HCT116 (cell line): Measurements from ENCODE around the gene GUCY2D. TPM values are rescaled to one million over a fixed set of nuclear protein-coding genes. Genes with fewer than 3 reads are reported as not detected.

Experiments
- ATAC-seq: fragments of 200-7000 bp; cut with Tn5 transposase; 2 replicates; pipeline ENCODE4 v1.9.1; 2020; ENCODE audit warnings: mild to moderate bottlenecking, moderate library complexity
- BruUV-seq: library from RNA; stranded (reverse); fragments of 400-500 nt; replicated peaks from 2 replicates; lab custom pipeline; 2021; lab: Mats Ljungman, UMichigan
- CTCF ChIA-PET: fragments of 300-600 bp; sonication (Branson Sonifier 250); formaldehyde crosslinking; loops from one replicate; lab custom pipeline; 2021; ENCODE audit warnings: antibody characterized with exemption; lab: Charles Lee
- POLR2A ChIA-PET: fragments of 300-600, 350-600 bp; sonication (Branson Sonifier 250); formaldehyde crosslinking; loops from one replicate; lab custom pipeline; 2021; ENCODE audit warnings: antibody characterized with exemption; lab: Charles Lee
- RAD21 ChIA-PET, 2 experiments: fragments of 300-600 bp; sonication (Branson Sonifier 250); formaldehyde crosslinking; loops; one replicate each; lab custom pipeline; 2023; ENCODE audit warnings: low total read pairs in 2 of 2; ENCODE audit not compliant: uncharacterized antibody in 2 of 2, unreplicated experiment in 2 of 2, low non-redundant PET in 1 of 2; lab: Charles Lee
- DNase-seq: peaks from one replicate; pipeline ENCODE4 v3.0.0-alpha.2; 2010; ENCODE audit warnings: low read depth, low spot score
- H2AFZ ChIP-seq: fragments of 200-600 bp; shearing (Covaris generic), sonication (generic); 2 replicates; pipeline ENCODE4 v1.6.1; 2017; ENCODE audit warnings: low read depth, mixed run types, mixed read lengths, antibody characterized with exemption, low read length; ENCODE audit not compliant: poor library complexity, severe bottlenecking
- H3K27ac ChIP-seq: 2 replicates; pipeline ENCODE4 v1.5.1; 2012; ENCODE audit warnings: low read depth, low read length
- H3K27me3 ChIP-seq: fragments of 200-600 bp; sonication (generic); 2 replicates; pipeline ENCODE4 v1.6.1; 2016; ENCODE audit warnings: mixed run types, low read length, mixed read lengths; ENCODE audit not compliant: insufficient read depth
- H3K36me3 ChIP-seq, 2 experiments: fragments of 200-500 bp in 1 of 2; fragments of 200-600 bp in 1 of 2; sonication (Bioruptor generic) in 1 of 2; sonication (generic) in 1 of 2; 2 replicates each; pipeline versions ENCODE4 v1.5.1 to v1.6.1; 2014 to 2016; ENCODE audit warnings: low read length in 2 of 2, inconsistent platforms in 1 of 2, mixed read lengths in 1 of 2, mixed run types in 1 of 2; ENCODE audit not compliant: insufficient read depth in 2 of 2, control insufficient read depth in 1 of 2
- H3K4me1 ChIP-seq, 2 experiments: fragments of 200-600 bp in 1 of 2; sonication (generic) in 1 of 2; 2 replicates each; pipeline versions ENCODE4 v1.5.1 to v1.6.1; 2012 to 2017; ENCODE audit warnings: low read length in 2 of 2, inconsistent platforms in 1 of 2, mild to moderate bottlenecking in 1 of 2, mixed read lengths in 1 of 2, mixed run types in 1 of 2, moderate library complexity in 1 of 2; ENCODE audit not compliant: insufficient read depth in 2 of 2, control insufficient read depth in 1 of 2
- H3K4me2 ChIP-seq: fragments of 200-600 bp; sonication (generic); 2 replicates; pipeline ENCODE4 v1.6.1; 2017; ENCODE audit warnings: mixed run types, low read length, mixed read lengths
- H3K4me3 ChIP-seq, 2 experiments: fragments of 200-600 bp in 1 of 2; sonication (generic) in 1 of 2; replicated peaks in 1 of 2; 2 replicates each; pipeline ENCODE4 v1.5.1; 2011 to 2016; ENCODE audit warnings: low read length in 2 of 2, control low read depth in 1 of 2, low read depth in 1 of 2, mild to moderate bottlenecking in 1 of 2, mixed read lengths in 1 of 2, mixed run types in 1 of 2
- H3K79me2 ChIP-seq: fragments of 200-600 bp; sonication (generic); 2 replicates; pipeline ENCODE4 v1.6.1; 2017; ENCODE audit warnings: mild to moderate bottlenecking, mixed run types, low read length, moderate library complexity, mixed read lengths; ENCODE audit not compliant: insufficient read depth
- H3K9ac ChIP-seq: fragments of 200-600 bp; sonication (generic); 2 replicates; pipeline ENCODE4 v1.6.1; 2016; ENCODE audit warnings: low read length, mixed read lengths
- H3K9me2 ChIP-seq: fragments of 200-600 bp; sonication (generic), shearing (Covaris generic); 2 replicates; pipeline ENCODE4 v1.6.1; 2017; ENCODE audit warnings: mixed run types, mild to moderate bottlenecking, moderate library complexity; ENCODE audit not compliant: insufficient read depth
- H3K9me3 ChIP-seq, 2 experiments: fragments of 200-500 bp in 1 of 2; fragments of 200-600 bp in 1 of 2; sonication (Bioruptor generic) in 1 of 2; sonication (generic) in 1 of 2; 2 replicates each; pipeline ENCODE4 v1.6.1; 2014 to 2017; ENCODE audit warnings: low read length in 2 of 2, mixed read lengths in 2 of 2, inconsistent platforms in 1 of 2, low read depth in 1 of 2, mild to moderate bottlenecking in 1 of 2, mixed run types in 1 of 2, moderate library complexity in 1 of 2; ENCODE audit not compliant: control insufficient read depth in 1 of 2, insufficient read depth in 1 of 2
- H4K20me1 ChIP-seq: fragments of 200-600 bp; sonication (generic), shearing (Covaris generic); 2 replicates; pipeline ENCODE4 v1.6.1; 2017; ENCODE audit warnings: mixed run types, mild to moderate bottlenecking, moderate library complexity; ENCODE audit not compliant: insufficient read depth
- CBX3 ChIP-seq: IDR thresholded peaks from 2 replicates; pipeline ENCODE4 v1.6.1; 2012; ENCODE audit warnings: low read depth
- CEBPB ChIP-seq: IDR thresholded peaks from 2 replicates; pipeline ENCODE4 v1.6.1; 2012; ENCODE audit warnings: low read depth
- EGR1 ChIP-seq: IDR thresholded peaks from 2 replicates; pipeline ENCODE4 v1.6.1; 2012; ENCODE audit warnings: low read depth
- ELF1 ChIP-seq: IDR thresholded peaks from 2 replicates; pipeline ENCODE4 v1.6.1; 2012; ENCODE audit warnings: low read depth, borderline replicate concordance
- EZH2 ChIP-seq: fragments of 200-600 bp; sonication (generic); IDR thresholded peaks from 2 replicates; pipeline ENCODE4 v1.6.1; 2017; ENCODE audit warnings: antibody characterized with exemption, mixed run types
- FOSL1 ChIP-seq: IDR thresholded peaks from 2 replicates; pipeline ENCODE4 v1.6.1; 2012; ENCODE audit warnings: low read depth
- JUND ChIP-seq: IDR thresholded peaks from 2 replicates; pipeline ENCODE4 v1.6.1; 2012
- POLR2A ChIP-seq: IDR thresholded peaks from 2 replicates; pipeline ENCODE4 v1.7.0; 2011; ENCODE audit warnings: borderline replicate concordance; ENCODE audit not compliant: insufficient read depth, insufficient read length; ENCODE audit errors: extremely low read depth
- POLR2AphosphoS5 ChIP-seq: IDR thresholded peaks from 2 replicates; pipeline ENCODE4 v1.6.1; 2011; ENCODE audit warnings: mild to moderate bottlenecking, low read depth, low read length, moderate library complexity
- RAD21 ChIP-seq: IDR thresholded peaks from 2 replicates; pipeline ENCODE4 v1.6.1; 2012; ENCODE audit warnings: low read depth, mild to moderate bottlenecking
- SIN3A ChIP-seq: IDR thresholded peaks from 2 replicates; pipeline ENCODE4 v1.6.1; 2012; ENCODE audit warnings: low read depth
- SP1 ChIP-seq: IDR thresholded peaks from 2 replicates; pipeline ENCODE4 v1.6.1; 2012; ENCODE audit warnings: low read depth
- SRF ChIP-seq: IDR thresholded peaks from 2 replicates; pipeline ENCODE4 v1.6.1; 2012; ENCODE audit warnings: low read depth
- TCF7L2 ChIP-seq: IDR thresholded peaks from 2 replicates; pipeline ENCODE4 v1.7.0; 2011; ENCODE audit warnings: borderline replicate concordance, inconsistent platforms; ENCODE audit not compliant: insufficient read depth, insufficient read length; ENCODE audit errors: extremely low read depth
- YY1 ChIP-seq: IDR thresholded peaks from 2 replicates; pipeline ENCODE4 v1.6.1; 2011; ENCODE audit warnings: low read length, low read depth, moderate library complexity, mild to moderate bottlenecking; ENCODE audit not compliant: insufficient replicate concordance; ENCODE audit errors: extremely low read depth
- ZNF274 ChIP-seq: fragments of 200-500 bp; sonication (Bioruptor generic); IDR thresholded peaks from 2 replicates; pipeline ENCODE4 v1.6.1; 2014; ENCODE audit warnings: mild to moderate bottlenecking, low read depth, low read length, inconsistent platforms
- intact Hi-C: fragments of 100-400 bp; cut with micrococcal nuclease; formaldehyde crosslinking; loops from 2 replicates; pipeline ENCODE4 v1.10.0; 2022
- total RNA-seq: library from RNA; stranded (reverse); gene quantifications from one replicate; pipeline ENCODE4 v1.2.1, GENCODE V29; 2021; ENCODE audit not compliant: unreplicated experiment
- TF ChIP-seq, protein P1 (sequence below): IDR thresholded peaks from 2 replicates; pipeline ENCODE4 v1.6.1; 2011; ENCODE audit warnings: mild to moderate bottlenecking, low read length, moderate library complexity; ENCODE audit not compliant: insufficient replicate concordance; ENCODE audit errors: extremely low read depth
- TF ChIP-seq, protein P2 (sequence below), 3 experiments: fragments of 200-600 bp in 1 of 3; sonication (generic) in 1 of 3; IDR thresholded peaks in 2 of 3; conservative IDR thresholded peaks in 1 of 3; 2 replicates each; pipeline ENCODE4 v1.5.1; 2012 to 2017; ENCODE audit warnings: low read depth in 2 of 3, low read length in 2 of 3, antibody characterized with exemption in 1 of 3, borderline replicate concordance in 1 of 3, control low read depth in 1 of 3, mild to moderate bottlenecking in 1 of 3, mixed read lengths in 1 of 3, mixed run types in 1 of 3, moderate library complexity in 1 of 3; ENCODE audit not compliant: insufficient read depth in 1 of 3
- TF ChIP-seq, protein P3 (sequence below): IDR thresholded peaks from 2 replicates; pipeline ENCODE4 v1.6.1; 2012
- TF ChIP-seq, protein P4 (sequence below): IDR thresholded peaks from 2 replicates; pipeline ENCODE4 v1.6.1; 2012; ENCODE audit warnings: low read depth

The GUCY2D gene
- total RNA-seq, 1 experiment from 2014 or later, result 1.4 TPM

DNA sequence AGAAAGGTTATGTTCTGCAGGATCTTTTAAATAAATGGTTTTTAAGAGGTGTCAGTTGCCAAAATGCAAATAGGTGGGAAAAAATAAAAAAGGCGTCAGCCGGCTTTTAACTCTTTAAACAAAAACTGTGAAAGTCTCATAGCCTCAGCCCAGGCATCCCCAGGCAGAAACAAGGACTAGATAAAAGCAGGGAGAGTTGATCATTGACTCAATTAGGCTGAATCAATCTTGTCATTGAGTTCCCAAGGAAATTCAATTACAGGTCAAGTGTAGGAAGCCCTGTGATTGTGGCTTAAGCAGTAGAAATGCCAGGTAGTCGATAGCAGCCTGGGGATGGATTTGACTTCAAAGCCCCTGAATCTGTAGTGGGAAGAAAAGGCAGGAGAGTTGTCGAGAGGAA is 30.8 kb upstream of the GUCY2D start:
- H3K4me2 ChIP-seq, result no peak overlapping the region
- no peaks in the 10 kb centered on the region for H3K36me3 ChIP-seq
- peaks cover 14 to 16% of the 10 kb centered on the region in 2 experiments; a peak in 3 of 4 replicates for H3K9me3 ChIP-seq
- intact Hi-C loops, result no loop called here
- RAD21 ChIA-PET, result no interaction called here
- no TSS peak for BruUV-seq
- H3K79me2 ChIP-seq, result no peaks in the 10 kb centered on the region
- H3K27me3 ChIP-seq, result no peaks in the 10 kb centered on the region
- no peak overlapping the region for H3K9ac ChIP-seq
- H3K4me3 ChIP-seq, result no peak overlapping the region
- ATAC-seq (no peak), DNase-seq (no peak)
- H4K20me1 ChIP-seq, result no peaks in the 10 kb centered on the region
- H3K9me2 ChIP-seq, result no peaks in the 10 kb centered on the region
- CTCF ChIA-PET, result interaction anchor here (1.1 to 3.2 kb wide), 9 partner anchors 8 to 70 kb away, joined by 3 to 14 read pairs (median 5); partner anchors contain the start of genes CNTROB and TRAPPC1
- POLR2A ChIA-PET, result no interaction called here
- no peak overlapping the region for H3K27ac ChIP-seq
- H2AFZ ChIP-seq, result no peak overlapping the region
- TF ChIP-seq CEBPB (no peak), RAD21 (no peak), FOSL1 (no peak), TCF7L2 (no peak), EGR1 (no peak), ELF1 (no peak), SIN3A (no peak), POLR2A (no peak), CBX3 (no peak), YY1 (no peak), SP1 (no peak), JUND (no peak), SRF (no peak), ZNF274 (no peak), POLR2AphosphoS5 (no peak), EZH2 (no peak)
- TF ChIP-seq, protein P1, sequence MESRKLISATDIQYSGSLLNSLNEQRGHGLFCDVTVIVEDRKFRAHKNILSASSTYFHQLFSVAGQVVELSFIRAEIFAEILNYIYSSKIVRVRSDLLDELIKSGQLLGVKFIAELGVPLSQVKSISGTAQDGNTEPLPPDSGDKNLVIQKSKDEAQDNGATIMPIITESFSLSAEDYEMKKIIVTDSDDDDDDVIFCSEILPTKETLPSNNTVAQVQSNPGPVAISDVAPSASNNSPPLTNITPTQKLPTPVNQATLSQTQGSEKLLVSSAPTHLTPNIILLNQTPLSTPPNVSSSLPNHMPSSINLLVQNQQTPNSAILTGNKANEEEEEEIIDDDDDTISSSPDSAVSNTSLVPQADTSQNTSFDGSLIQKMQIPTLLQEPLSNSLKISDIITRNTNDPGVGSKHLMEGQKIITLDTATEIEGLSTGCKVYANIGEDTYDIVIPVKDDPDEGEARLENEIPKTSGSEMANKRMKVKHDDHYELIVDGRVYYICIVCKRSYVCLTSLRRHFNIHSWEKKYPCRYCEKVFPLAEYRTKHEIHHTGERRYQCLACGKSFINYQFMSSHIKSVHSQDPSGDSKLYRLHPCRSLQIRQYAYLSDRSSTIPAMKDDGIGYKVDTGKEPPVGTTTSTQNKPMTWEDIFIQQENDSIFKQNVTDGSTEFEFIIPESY, result no peak
- TF ChIP-seq, protein P2, sequence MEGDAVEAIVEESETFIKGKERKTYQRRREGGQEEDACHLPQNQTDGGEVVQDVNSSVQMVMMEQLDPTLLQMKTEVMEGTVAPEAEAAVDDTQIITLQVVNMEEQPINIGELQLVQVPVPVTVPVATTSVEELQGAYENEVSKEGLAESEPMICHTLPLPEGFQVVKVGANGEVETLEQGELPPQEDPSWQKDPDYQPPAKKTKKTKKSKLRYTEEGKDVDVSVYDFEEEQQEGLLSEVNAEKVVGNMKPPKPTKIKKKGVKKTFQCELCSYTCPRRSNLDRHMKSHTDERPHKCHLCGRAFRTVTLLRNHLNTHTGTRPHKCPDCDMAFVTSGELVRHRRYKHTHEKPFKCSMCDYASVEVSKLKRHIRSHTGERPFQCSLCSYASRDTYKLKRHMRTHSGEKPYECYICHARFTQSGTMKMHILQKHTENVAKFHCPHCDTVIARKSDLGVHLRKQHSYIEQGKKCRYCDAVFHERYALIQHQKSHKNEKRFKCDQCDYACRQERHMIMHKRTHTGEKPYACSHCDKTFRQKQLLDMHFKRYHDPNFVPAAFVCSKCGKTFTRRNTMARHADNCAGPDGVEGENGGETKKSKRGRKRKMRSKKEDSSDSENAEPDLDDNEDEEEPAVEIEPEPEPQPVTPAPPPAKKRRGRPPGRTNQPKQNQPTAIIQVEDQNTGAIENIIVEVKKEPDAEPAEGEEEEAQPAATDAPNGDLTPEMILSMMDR (IDR thresholded peaks at IDR 0.05 in 2 of 3, conservative IDR thresholded peaks at IDR 0.05 in 1 of 3; ENCODE audit: borderline replicate concordance in 1 of 3, insufficient read depth in 1 of 3, low read depth in 2 of 3, low read length in 2 of 3), result no peak
- TF ChIP-seq, protein P3, sequence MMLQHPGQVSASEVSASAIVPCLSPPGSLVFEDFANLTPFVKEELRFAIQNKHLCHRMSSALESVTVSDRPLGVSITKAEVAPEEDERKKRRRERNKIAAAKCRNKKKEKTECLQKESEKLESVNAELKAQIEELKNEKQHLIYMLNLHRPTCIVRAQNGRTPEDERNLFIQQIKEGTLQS, result no peak
- TF ChIP-seq, protein P4, sequence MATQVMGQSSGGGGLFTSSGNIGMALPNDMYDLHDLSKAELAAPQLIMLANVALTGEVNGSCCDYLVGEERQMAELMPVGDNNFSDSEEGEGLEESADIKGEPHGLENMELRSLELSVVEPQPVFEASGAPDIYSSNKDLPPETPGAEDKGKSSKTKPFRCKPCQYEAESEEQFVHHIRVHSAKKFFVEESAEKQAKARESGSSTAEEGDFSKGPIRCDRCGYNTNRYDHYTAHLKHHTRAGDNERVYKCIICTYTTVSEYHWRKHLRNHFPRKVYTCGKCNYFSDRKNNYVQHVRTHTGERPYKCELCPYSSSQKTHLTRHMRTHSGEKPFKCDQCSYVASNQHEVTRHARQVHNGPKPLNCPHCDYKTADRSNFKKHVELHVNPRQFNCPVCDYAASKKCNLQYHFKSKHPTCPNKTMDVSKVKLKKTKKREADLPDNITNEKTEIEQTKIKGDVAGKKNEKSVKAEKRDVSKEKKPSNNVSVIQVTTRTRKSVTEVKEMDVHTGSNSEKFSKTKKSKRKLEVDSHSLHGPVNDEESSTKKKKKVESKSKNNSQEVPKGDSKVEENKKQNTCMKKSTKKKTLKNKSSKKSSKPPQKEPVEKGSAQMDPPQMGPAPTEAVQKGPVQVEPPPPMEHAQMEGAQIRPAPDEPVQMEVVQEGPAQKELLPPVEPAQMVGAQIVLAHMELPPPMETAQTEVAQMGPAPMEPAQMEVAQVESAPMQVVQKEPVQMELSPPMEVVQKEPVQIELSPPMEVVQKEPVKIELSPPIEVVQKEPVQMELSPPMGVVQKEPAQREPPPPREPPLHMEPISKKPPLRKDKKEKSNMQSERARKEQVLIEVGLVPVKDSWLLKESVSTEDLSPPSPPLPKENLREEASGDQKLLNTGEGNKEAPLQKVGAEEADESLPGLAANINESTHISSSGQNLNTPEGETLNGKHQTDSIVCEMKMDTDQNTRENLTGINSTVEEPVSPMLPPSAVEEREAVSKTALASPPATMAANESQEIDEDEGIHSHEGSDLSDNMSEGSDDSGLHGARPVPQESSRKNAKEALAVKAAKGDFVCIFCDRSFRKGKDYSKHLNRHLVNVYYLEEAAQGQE, result no peak
- no peaks in the 10 kb centered on the region for H3K4me1 ChIP-seq
